ENCODE results near the gene FYN.

FYN gene

DNA sequence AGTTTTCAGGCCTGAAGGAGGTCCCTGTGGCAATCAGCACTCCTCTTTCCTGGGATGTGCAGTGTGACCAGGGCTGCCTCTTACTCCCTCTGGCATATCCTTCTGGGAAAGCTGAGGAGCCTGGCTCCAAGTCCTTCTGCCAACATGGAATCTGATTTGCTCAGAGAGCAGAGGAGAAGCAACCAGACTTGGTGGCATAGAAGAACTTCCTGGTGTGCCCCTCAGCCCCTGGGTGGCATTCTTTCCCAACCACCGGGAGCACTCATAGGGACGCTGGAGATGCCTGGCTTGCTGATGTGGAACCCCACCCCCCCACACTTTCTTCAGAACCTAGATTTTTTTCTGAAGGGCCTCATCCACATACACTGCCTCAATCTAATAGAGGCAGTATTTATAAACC, 160.0 kb downstream of the FYN start:
- TF ChIP-seq POLR2AphosphoS5 (IDR thresholded peaks at IDR 0.05; ENCODE audit: low read depth, low read length) (no peak), TAF1 (IDR thresholded peaks at IDR 0.05; ENCODE audit: borderline replicate concordance, low read depth, low read length) (no peak), POLR2A (IDR thresholded peaks at IDR 0.05; ENCODE audit: low read depth, low read length) (no peak)
- DNase-seq (ENCODE audit: insufficient read length) (no peak), FAIRE-seq (no peak)

- FAIRE-seq = no peak
- no peak for DNase-seq (ENCODE audit: insufficient read length)
These were observed 161.1 kb downstream of the FYN start for GRCh38 chr6:111711984-111712752.

GRCh38 chr6:111711476-111711875, 161.8 kb downstream of the FYN start:
- DNase-seq (ENCODE audit: insufficient read length) (no peak), FAIRE-seq (no peak)
- TF ChIP-seq POLR2AphosphoS5 (IDR thresholded peaks at IDR 0.05; ENCODE audit: low read depth, low read length) = no peak
- TF ChIP-seq TAF1 (IDR thresholded peaks at IDR 0.05; ENCODE audit: borderline replicate concordance, low read depth, low read length) = no peak
- no peak for TF ChIP-seq POLR2A (IDR thresholded peaks at IDR 0.05; ENCODE audit: low read depth, low read length)

More at GRCh38 chr6:111711984-111712752, 161.1 kb downstream of the FYN start:
- no peak for TF ChIP-seq POLR2AphosphoS5 (IDR thresholded peaks at IDR 0.05; ENCODE audit: low read depth, low read length)
- TF ChIP-seq TAF1 (IDR thresholded peaks at IDR 0.05; ENCODE audit: borderline replicate concordance, low read depth, low read length) = no peak
- TF ChIP-seq POLR2A (IDR thresholded peaks at IDR 0.05; ENCODE audit: low read depth, low read length) = no peak

DNA sequence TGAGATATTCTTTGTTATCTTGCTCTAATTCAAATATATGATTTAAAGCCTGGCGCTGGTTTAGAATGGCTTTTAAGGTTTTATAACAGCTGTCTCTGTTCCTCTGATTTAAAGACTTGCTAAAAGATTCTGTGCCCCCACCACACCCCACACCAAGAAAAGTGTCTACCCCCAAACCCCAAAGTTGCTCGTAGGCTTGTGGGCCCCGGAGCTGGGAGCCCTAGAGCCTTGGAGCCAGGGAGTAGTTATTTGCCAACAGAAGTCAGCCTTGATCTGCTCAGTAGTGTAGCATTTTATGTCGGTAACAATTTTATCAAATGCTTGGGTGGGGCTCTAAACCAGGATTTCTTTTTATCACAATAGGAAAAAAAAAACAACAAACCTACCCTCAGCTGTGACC, 162.3 kb downstream of the FYN start:
- DNase-seq (ENCODE audit: insufficient read length) (no peak), FAIRE-seq (no peak)

GRCh38 chr6:111710439-111710838, 162.8 kb downstream of the FYN start:
- DNase-seq (ENCODE audit: insufficient read length) = no peak
- TF ChIP-seq TAF1 (IDR thresholded peaks at IDR 0.05; ENCODE audit: borderline replicate concordance, low read depth, low read length) (no peak), POLR2AphosphoS5 (IDR thresholded peaks at IDR 0.05; ENCODE audit: low read depth, low read length) (no peak), POLR2A (IDR thresholded peaks at IDR 0.05; ENCODE audit: low read depth, low read length) (no peak)
- FAIRE-seq = no peak

More for the DNA sequence above, 162.3 kb downstream of the FYN start:
- no peak for TF ChIP-seq POLR2AphosphoS5 (IDR thresholded peaks at IDR 0.05; ENCODE audit: low read depth, low read length)
- no peak for TF ChIP-seq POLR2A (IDR thresholded peaks at IDR 0.05; ENCODE audit: low read depth, low read length)
- TF ChIP-seq TAF1 (IDR thresholded peaks at IDR 0.05; ENCODE audit: borderline replicate concordance, low read depth, low read length) = no peak

- TF ChIP-seq POLR2A (IDR thresholded peaks at IDR 0.05; ENCODE audit: low read depth, low read length) (no peak), POLR2AphosphoS5 (IDR thresholded peaks at IDR 0.05; ENCODE audit: low read depth, low read length) (no peak), TAF1 (IDR thresholded peaks at IDR 0.05; ENCODE audit: borderline replicate concordance, low read depth, low read length) (no peak)
- peak; percentile 41 for DNase-seq (ENCODE audit: insufficient read length)
- FAIRE-seq = peak; percentile 80
These were observed 163.4 kb downstream of the FYN start for GRCh38 chr6:111709615-111710398.

DNA sequence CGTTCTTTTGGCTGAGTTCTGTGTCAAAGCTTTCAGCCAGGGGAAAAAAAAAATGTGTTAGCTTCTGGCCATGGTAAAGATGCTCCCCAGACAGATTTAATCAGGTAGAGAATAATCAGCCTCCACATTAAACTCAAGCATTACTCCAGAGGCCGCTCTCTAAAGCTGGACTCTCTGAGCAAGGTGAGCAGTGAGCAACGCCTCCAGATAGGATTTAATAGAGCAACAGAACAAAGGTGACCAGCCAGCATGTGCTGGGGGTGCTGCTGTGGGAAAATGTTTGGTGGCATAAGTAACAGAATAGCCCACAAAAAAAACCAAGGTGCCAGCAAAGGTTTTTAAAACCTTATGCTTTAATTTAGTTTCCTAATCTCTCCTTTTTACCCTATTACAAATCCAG, 164.1 kb downstream of the FYN start:
- DNase-seq (ENCODE audit: insufficient read length) (no peak), FAIRE-seq (no peak)

GRCh38 chr6:111707773-111708172, 165.5 kb downstream of the FYN start:
- DNase-seq (ENCODE audit: insufficient read length) (no peak), FAIRE-seq (no peak)
- TF ChIP-seq POLR2A (IDR thresholded peaks at IDR 0.05; ENCODE audit: low read depth, low read length) (no peak), POLR2AphosphoS5 (IDR thresholded peaks at IDR 0.05; ENCODE audit: low read depth, low read length) (no peak), TAF1 (IDR thresholded peaks at IDR 0.05; ENCODE audit: borderline replicate concordance, low read depth, low read length) (no peak)

More for the DNA sequence above, 164.1 kb downstream of the FYN start:
- TF ChIP-seq TAF1 (IDR thresholded peaks at IDR 0.05; ENCODE audit: borderline replicate concordance, low read depth, low read length) (no peak), POLR2A (IDR thresholded peaks at IDR 0.05; ENCODE audit: low read depth, low read length) (no peak), POLR2AphosphoS5 (IDR thresholded peaks at IDR 0.05; ENCODE audit: low read depth, low read length) (no peak)

DNA sequence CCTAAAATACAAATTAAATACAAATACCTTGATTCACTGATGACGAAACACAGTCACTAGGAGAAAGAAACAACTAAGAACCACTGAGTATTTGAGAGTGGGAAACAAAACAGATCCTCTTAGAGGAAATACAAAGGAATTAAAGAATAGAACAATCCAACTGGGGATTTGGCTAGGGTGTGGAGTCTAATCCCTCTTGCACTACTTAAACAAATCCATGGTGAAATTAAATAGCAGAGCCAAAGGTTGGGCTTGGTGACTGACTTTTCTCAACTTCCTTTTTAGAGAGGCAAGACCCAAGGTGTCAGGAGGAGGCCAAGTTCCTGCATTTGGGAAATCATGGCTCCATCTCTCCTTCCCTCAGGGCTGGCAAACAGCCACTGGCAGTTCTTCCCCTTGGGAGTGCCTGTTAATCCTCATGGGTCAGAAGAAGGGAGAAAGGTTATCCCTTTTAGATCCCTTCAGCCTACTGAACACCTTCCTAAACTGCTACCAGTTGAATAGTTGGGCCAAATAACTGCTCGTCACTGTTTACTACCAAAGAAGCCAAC, 166.3 kb downstream of the FYN start:
- TF ChIP-seq POLR2A (IDR thresholded peaks at IDR 0.05; ENCODE audit: low read depth, low read length) (no peak), TAF1 (IDR thresholded peaks at IDR 0.05; ENCODE audit: borderline replicate concordance, low read depth, low read length) (no peak), POLR2AphosphoS5 (IDR thresholded peaks at IDR 0.05; ENCODE audit: low read depth, low read length) (no peak)
- FAIRE-seq (no peak), DNase-seq (ENCODE audit: insufficient read length) (no peak)

DNA sequence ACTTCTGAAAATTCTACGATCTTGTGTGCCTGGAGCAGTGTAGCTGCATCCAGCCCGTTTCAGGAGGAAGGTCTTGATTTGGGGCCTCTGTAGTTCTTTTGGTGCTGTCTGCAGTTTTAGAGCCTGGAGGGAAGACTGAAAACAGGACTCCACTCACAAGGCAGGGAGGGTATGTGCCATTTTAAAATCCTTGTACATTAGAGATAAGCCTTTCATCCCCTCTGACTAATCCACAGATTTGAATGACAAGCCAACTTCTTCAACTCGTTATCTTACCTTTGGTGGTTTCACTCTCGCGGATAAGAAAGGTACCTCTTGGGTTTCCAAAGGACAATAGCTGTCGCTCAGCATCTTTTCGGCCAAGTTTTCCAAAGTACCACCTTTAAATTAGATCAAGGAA, 169.5 kb downstream of the FYN start:
- FAIRE-seq = no peak
- no peak for DNase-seq (ENCODE audit: insufficient read length)
- TF ChIP-seq POLR2AphosphoS5 (IDR thresholded peaks at IDR 0.05; ENCODE audit: low read depth, low read length) (no peak), POLR2A (IDR thresholded peaks at IDR 0.05; ENCODE audit: low read depth, low read length) (no peak), TAF1 (IDR thresholded peaks at IDR 0.05; ENCODE audit: borderline replicate concordance, low read depth, low read length) (no peak)

GRCh38 chr6:111702268-111702667, 171.0 kb downstream of the FYN start:
- FAIRE-seq (no peak), DNase-seq (ENCODE audit: insufficient read length) (no peak)
- TF ChIP-seq TAF1 (IDR thresholded peaks at IDR 0.05; ENCODE audit: borderline replicate concordance, low read depth, low read length) (no peak), POLR2AphosphoS5 (IDR thresholded peaks at IDR 0.05; ENCODE audit: low read depth, low read length) (no peak), POLR2A (IDR thresholded peaks at IDR 0.05; ENCODE audit: low read depth, low read length) (no peak)
